Hematopoietic multipotent progenitor cell (in vitro differentiated cells): ENCODE measurements around the gene CD19. TPM values are rescaled to one million over a fixed set of nuclear protein-coding genes. Genes with fewer than 3 reads are reported as not detected.
"Not testable (repeated sequence)": the region's sequence is repeated elsewhere in the genome, so short reads cannot be mapped to it uniquely, and the experiment has no call there.

Source experiments
- DNase-seq, 3 donors: peaks; one replicate each; pipeline ENCODE4 v3.0.0-alpha.2; 2011 to 2015; ENCODE audit warnings: low read depth in 2 of 3, low spot score in 2 of 3
- total RNA-seq: library from RNA; depleted of rRNA; stranded (reverse); fragments of >200 nt; gene quantifications from one replicate; pipeline ENCODE4 v1.2.3, GENCODE V29; 2012

CD19 gene
- total RNA-seq, 1 donor = 1.6 TPM

DNA sequence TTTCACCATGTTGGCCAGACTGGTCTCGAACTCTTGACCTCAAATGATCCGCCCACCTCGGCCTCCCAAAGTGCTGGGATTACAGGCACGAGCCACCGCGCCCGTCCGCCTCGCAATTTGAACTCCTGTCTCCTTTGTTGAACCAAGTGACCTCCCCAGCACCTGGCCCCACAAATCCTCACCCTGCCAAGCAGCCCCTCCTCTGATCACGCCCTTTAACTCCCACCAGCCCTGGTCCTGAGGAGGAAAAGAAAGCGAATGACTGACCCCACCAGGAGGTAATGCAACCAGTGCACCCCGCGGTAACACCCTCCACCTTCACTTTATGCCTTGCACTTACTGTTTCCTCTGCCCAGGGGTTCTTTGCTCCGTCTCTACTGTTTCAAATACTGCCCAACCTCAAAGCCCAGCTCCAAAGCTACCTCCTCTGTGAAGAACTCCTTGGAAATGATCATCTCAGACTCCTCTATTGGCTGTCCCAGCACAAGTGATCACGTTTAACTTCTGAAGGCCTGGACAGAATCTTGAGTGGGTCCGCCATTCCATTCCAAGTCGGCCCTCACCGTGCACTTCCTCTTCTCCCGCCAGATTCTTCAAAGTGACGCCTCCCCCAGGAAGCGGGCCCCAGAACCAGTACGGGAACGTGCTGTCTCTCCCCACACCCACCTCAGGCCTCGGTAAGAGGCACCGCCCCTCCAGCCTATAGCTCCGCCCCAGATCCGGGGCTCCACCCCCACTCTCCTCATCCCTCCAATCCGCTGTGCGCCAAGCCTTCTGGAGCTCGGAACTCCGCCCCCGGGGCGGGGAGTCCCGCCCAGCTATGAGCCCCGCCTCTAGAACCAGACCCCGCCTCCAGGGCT is 4.4 kb downstream of the CD19 start:
- DNase-seq = peak; percentile 71 to 95 (median 95)

DNA sequence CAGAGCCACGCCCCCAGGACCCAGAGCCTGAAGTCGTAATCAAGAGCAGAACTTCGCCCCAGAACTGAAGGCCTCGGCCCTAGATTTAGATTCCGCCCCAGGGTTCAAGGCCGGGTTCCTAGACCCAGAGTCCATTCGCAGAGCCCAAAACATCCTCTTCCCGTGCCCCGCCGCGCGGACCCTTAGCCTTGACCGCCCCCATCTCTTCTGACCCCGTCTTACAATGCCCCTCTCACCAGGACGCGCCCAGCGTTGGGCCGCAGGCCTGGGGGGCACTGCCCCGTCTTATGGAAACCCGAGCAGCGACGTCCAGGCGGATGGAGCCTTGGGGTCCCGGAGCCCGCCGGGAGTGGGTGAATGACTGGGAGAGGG is 5.0 kb downstream of the CD19 start:
- DNase-seq = no peak

DNA sequence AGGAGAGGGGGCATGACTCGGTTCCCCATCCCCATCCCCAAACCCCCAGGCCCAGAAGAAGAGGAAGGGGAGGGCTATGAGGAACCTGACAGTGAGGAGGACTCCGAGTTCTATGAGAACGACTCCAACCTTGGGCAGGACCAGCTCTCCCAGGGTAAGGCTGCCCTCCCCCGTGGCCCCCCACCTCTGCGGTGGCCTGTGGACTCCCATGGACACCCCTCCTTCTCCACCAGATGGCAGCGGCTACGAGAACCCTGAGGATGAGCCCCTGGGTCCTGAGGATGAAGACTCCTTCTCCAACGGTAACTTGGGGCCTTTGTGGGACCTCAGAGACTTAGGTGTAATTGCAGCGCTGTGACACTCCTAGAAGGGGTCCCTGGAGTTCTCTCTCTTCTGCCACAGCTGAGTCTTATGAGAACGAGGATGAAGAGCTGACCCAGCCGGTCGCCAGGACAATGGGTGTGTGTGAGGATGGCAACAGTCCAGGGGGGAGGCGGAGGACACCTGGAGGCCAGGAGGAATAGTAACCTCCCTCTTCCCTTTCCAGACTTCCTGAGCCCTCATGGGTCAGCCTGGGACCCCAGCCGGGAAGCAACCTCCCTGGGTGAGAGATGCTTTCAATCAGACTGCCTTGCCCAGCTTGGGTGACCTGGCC is 5.6 kb downstream of the CD19 start:
- peak in 1 of 3 donors; percentile 30 for DNase-seq

DNA sequence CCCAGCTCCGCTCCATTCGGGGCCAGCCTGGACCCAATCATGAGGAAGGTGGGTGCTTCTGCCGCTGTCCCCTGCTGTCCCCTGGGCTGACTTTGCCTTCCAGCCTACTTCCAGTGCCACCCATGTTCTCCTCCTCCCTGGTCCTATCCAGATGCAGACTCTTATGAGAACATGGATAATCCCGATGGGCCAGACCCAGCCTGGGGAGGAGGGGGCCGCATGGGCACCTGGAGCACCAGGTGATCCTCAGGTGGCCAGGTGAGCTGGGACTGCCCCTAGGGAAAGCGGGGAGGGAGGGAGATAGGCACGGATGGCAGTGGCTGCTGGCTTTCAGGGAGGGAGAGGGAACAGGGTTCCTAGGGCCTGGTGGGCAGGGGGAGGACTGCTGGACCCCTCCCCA is 7.0 kb downstream of the CD19 start:
- no peak for DNase-seq

DNA sequence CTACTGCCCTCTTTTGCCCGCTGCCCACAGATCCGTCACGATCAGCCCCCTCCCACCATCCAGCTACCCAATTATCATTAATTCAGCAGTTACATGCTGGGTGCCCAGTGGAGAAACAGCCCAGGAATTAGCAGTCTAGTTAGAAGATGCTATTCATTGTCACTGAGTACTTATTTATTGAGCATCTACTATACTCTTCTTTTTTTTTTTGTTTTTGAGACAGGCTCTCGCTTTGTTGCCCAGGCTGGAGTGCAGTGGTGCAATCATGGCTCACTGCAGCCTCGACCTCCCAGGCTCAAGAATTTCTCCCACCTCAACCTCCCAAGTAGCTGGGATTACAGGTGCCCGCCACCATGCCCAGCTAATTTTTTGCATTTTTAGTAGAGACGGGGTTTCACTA is 8.1 kb downstream of the CD19 start:
- not testable (repeated sequence) for DNase-seq

DNA sequence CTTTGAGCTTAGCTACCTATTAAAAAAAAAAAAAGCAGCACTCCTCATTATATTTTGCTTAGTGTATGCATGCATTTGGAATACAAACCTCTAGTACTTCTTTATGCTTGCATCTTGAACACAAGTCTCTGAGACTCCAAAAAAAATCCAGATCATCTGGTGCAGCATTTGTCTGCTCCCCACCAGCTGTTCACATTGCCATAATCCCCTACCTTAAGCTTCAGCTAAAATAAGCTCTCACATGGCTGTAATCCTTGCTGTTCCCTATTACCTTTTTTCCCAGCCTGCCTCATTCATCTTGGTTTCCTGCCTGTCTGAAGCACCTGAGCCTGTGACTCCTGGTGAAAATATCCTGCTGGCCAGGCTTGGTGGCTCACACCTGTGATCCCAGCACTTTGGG is 11.5 kb downstream of the CD19 start:
- no peak for DNase-seq

DNA sequence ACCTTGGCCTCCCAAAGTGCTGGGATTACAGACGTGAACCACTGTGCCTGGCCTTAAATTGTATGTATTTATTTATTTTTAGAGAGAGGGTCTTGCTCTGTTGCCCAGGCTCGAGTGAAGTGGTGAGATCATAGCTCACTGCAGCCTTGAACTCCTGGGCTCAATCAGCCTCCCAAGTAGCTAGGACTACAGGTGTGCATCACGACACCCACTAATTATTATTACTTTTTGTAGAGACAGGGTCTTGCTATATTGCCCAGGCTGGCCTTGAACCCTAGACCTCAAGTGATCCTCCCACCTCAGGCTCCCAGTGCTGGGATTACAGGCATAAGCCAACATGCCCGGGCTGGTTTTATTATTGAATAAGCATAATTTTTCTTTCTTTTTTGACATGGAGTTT is 14.9 kb downstream of the CD19 start:
- no peak for DNase-seq

DNA sequence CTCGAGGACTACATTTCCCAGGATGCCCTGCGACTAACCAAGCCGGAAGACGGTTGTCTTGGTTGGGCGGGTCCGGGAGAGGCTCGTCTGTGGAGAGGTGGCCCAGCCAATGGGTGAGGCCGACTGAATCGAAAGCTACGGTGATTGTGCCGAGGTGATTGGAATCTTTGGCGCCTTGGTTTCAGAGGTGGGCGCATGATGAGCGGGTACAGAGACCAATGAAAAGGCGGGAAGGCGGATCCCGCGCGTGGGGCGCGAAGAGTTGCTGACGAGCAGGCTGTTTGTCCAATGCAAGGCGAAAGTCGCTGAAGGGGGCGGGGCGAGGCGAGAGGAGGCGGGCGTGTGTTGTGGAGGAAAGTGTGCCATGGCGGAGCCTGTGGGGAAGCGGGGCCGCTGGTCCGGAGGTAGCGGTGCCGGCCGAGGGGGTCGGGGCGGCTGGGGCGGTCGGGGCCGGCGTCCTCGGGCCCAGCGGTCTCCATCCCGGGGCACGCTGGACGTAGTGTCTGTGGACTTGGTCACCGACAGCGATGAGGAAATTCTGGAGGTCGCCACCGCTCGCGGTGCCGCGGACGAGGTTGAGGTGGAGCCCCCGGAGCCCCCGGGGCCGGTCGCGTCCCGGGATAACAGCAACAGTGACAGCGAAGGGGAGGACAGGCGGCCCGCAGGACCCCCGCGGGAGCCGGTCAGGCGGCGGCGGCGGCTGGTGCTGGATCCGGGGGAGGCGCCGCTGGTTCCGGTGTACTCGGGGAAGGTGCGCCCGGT is 19.1 kb downstream of the CD19 start, which contains the start of gene NFATC2IP:
NFATC2IP (plus strand) TSS at position 290 of the 762 bp plus-strand sequence; CDS start at position 365, 75 bp downstream.
- DNase-seq = peak; percentile 97 to 100 (median 100)

DNA sequence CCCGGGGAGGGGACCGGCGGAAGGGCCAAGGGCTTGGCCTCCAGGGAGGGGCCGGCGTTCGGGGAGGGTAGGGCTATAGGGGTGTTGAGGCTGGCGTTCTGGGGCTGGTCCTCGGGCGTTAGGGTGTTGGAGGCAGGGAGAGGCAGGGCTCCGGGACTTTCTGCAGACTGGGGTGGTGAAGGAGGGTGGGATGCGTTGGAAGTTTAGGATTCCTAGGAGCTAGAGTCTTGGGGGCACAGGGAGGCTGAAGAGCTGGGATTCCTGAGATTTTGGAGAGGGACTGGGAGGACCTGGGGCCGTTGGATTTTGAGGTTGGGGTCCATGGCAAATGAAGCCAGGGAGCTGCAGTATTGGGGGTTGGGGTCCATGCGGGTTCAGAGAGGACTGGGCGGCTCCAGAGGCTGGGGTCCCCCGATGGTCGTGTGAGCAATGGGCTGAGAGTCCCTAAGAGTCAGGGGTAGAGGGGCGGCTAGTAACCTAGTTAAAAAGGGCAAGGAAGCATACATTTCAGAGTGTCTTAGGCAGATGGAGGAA is 19.7 kb downstream of the CD19 start:
- DNase-seq = no peak

DNA sequence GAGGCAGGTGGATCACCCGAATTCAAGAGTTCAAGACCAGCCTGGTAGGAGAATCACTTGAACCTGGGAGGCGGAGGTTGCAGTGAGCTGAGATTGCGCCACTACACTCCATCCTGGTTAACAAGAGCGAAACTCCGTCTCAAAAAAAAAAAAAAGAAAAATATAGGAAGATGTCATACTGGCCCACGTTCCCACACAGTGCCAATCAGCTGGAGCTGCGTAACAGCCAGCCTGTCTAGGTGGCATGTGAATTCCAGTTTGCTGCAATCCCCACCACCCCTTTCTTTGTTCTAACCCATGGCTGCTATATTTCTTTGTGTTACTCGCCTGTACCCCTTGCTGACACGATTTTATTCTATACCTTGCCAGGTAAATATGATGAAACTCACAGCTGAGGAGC is 26.4 kb downstream of the CD19 start:
- no peak for DNase-seq

DNA sequence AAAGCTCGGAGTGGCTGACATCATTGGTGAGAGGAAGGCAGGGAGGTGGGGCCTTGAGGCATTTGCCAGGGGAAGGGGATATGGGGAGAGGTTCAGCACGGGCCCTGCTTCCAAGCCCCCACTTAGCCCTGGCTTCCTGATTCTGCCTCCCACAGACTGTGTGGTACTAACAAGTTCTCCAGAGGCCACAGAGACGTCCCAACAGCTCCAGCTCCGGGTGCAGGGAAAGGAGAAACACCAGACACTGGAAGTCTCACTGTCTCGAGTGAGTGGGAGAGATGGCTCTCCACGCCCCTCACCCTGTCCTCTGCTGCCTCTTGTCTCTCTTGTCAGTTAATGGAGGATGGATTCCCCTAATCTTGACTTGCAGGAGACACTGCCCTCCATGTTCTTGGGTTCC is 27.1 kb downstream of the CD19 start:
- no peak for DNase-seq

DNA sequence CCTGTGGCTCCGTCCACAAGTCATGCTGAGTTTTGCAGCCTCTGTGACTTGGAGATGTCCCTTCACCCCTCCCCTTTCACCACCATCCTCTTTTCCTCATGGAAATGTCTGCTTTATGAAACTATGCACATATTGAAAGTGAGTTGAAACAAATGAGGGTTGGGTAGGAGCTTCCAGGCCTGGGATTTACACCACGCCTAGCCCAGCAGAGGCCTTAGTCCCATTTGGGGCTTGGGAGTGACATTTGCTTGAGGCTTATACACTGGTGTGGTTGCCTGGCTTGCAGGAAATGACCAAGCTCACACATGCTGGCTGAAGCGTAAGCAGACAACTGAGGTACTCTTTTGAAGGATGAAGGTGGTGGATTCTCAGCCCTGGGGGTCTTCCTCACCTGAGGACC is 32.3 kb downstream of the CD19 start:
- no peak for DNase-seq

DNA sequence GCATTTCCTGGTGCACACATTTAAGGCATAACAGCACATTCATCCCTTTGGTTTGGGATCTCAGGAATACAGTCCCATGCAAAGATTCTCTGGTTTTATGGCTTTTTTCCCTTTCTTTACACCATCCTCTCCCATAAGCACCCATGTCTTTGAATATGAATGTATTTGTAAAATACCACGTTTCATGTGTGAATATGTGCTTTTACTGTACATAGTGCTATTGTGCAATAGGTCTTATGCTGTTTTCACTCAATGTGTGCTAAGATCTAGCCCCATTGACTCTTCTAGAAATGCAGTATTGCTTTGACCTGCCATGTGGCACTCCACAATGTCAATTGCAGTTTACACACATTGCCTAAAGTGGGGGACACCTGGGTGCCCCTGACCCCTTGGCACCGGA is 32.7 kb downstream of the CD19 start:
- DNase-seq = no peak

DNA sequence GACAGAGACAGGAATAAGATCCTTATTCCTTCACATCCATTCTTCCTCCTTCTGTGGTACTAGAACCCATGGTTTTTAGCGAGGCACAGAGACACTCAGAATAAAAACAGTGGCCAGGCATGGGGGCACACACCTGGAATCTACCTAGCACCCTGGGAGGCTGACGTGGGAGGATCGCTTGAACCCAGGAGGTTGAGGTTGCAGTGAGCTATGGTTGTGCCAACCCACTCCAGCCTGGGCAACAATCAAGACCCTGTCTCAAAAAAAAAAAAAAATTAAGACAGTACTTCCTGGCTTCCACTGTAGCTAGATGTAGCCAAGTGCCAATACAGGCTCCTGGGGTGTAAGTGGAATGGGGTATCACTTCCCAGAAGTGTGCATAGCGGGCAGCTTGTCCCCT is 35.4 kb downstream of the CD19 start:
- no peak for DNase-seq

DNA sequence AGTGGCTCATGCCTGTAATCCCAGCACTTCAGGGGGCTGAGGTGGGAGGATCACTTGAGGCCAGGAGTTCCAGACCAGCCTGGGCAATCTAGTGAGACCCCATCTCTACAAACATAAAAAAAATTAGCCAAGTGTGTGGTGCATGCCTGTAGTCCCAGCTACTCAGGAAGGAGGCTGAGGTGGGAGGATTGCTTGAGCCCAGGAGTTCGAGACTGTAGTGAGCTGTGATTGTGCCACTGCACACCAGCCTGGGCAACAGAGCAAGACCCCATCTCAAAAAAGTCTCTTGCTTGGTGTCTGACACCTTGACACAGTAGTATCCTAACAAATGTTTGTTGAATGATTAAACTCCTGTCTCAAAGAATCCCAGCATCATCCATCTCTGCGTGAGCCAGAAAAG is 37.9 kb downstream of the CD19 start:
- not testable (repeated sequence) for DNase-seq

DNA sequence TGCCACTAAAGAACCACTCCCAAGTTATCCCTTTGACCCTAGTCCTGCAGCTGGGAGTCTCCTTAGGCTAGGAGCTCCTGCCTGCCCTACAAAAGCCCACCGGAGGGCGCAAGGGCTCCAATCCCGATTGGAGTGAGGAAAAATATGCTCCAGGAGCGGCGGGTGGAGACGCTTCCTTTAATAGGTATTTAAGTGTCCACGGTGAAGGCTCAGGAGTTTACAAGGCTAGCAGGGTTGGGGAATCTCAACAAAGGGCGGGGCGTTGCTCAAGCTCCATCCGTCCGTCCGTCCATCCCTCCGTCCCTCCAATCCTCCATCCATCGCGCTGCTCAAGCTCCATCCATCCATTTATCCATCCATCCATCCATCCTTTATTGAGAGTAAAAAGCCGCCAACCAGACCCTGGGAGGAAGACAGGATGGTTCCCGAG is 42.3 kb downstream of the CD19 start:
- DNase-seq = peak in 2 of 3 donors; percentile 22 to 26

DNA sequence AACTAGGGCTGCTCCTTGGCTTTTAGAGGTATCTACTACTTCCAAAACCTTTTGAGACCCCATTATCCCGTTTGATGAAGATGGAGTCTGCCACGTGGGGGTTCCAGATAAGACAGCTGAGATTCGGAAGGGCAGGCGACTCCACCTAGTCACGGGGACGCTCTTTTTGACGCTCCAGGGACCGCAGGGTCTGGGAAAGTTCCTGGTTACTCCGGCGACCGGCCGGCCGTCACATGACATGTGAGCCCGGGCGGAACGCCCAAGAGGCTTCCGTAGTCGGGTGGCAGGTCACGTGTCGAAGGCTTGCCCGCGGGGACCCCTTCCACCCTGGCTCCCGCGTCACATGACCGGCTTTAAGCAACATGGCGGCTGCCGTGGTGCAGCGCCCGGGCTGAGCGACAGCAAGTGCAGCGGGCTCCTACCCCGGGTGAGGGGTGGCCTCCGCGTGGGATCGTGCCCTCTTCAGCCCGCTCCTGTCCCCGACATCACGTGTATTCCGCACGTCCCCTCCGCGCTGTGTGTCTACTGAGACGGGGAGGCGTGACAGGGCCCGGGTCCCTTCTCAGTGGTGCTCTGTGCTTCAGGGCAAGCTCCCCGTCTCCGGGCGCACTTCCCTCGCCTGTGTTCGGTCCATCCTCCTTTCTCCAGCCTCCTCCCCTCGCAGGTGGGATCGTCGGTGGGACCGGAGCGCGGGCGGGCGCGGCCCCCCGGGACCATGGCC is 42.8 kb downstream of the CD19 start, which contains the start of gene SPNS1:
SPNS1 (plus strand) TSS at position 342 of the 721 bp plus-strand sequence; CDS start at position 716, 374 bp downstream.
- DNase-seq = peak; percentile 79 to 96 (median 95)

DNA sequence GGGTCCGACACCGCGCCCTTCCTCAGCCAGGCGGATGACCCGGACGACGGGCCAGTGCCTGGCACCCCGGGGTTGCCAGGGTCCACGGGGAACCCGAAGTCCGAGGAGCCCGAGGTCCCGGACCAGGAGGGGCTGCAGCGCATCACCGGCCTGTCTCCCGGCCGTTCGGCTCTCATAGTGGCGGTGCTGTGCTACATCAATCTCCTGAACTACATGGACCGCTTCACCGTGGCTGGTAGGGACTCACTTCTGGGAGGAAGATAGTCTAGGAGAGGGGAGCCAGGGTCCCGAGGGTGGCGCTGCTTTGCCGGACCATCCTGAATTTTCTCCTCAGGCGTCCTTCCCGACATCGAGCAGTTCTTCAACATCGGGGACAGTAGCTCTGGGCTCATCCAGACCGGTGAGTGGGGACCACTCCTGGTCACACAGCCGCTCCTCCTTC is 43.4 kb downstream of the CD19 start:
- DNase-seq = no peak

DNA sequence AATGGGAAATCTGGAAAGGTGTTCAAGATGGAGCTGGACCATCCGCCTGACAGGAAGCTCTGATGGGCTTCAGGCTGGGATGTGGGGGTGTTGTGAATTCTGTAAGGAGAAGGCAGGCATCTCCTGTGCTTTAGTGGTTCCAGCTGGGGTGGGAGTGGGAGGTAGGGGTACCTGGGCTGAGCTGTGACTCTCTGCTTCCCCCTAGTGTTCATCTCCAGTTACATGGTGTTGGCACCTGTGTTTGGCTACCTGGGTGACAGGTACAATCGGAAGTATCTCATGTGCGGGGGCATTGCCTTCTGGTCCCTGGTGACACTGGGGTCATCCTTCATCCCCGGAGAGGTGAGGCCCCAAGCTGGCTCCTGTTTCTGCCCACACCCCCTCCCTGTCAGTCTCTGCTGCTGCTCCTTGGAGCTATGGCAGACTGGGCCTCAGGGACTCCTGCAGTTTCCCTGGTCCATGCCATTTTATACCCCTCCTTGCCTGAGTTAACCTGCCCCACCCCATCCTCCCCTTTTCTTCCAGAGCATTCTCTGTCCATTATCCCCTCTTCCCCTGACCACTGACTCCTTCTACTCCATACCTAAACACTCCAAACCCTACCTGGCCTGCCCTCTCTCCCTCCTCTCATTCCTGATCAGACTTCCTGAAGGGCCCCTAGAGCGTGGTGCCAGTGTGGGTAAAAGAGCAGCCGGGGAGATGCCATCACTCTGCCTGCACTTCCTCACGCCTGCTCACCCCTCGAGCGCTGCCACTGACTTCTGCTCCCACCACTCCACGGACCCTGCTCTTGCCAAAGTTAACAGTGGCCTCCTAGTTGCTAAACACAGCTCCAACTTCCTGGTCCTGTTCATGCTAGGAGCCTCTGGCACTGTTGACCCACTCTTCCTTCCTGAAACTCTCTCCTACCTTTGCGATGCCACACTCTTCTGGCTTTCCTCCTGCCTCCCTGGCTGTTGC is 46.2 kb downstream of the CD19 start:
- no peak for DNase-seq
